AG04450 (cell line): Measurements from ENCODE around the gene COL5A1. TPM values are rescaled to one million over a fixed set of nuclear protein-coding genes. Genes with fewer than 3 reads are reported as not detected.

Experiments
- CTCF ChIA-PET: fragments of 300-600, 350-600 bp; formaldehyde crosslinking; extraction: SDS; loops from one replicate; lab custom pipeline; 2022; ENCODE audit warnings: antibody characterized with exemption, inconsistent platforms; lab: Charles Lee
- POLR2A ChIA-PET: fragments of 350-600 bp; formaldehyde crosslinking; extraction: SDS; loops from one replicate; lab custom pipeline; 2021; ENCODE audit warnings: antibody characterized with exemption, inconsistent platforms; lab: Yijun Ruan, JAX
- DNase-seq: peaks from one replicate; pipeline ENCODE4 v3.0.0-alpha.2; 2011; ENCODE audit warnings: low read depth, low spot score
- H3K27ac ChIP-seq: one replicate; pipeline ENCODE4 v1.5.1; 2012; ENCODE audit warnings: low read depth, low read length, control low read depth
- H3K27me3 ChIP-seq: one replicate; pipeline ENCODE4 v1.6.0; 2012; ENCODE audit warnings: low read length; ENCODE audit not compliant: control insufficient read depth, insufficient read depth
- H3K4me3 ChIP-seq: 2 replicates; pipeline ENCODE4 v1.5.1; 2011; ENCODE audit warnings: mild to moderate bottlenecking, low read depth, low read length, control low read depth
- H3K9me3 ChIP-seq: 2 replicates; pipeline ENCODE4 v1.5.1; 2012; ENCODE audit warnings: low read length; ENCODE audit not compliant: control insufficient read depth, insufficient read depth
- CTCF ChIP-seq: IDR thresholded peaks from 2 replicates; pipeline ENCODE4 v1.5.1; 2011; ENCODE audit warnings: low read depth, low read length, control low read depth, inconsistent platforms
- polyA plus RNA-seq: library from polyadenylated mRNA; depleted of rRNA; stranded (reverse); fragments of >200 nt; gene quantifications from 2 replicates; pipeline ENCODE4 v1.2.3, GENCODE V29; 2011; rRNA removed
- small RNA-seq: library from RNA; depleted of rRNA; stranded (forward); fragments of <200 nt; gene quantifications from one replicate; pipeline ENCODE3, GENCODE V24; 2012; ENCODE audit warnings: low read depth; ENCODE audit not compliant: insufficient read length

Gene COL5A1
- polyA plus RNA-seq, 1 experiment: 73.3 TPM

GRCh38 chr9:134892221-134892620 lies 250.6 kb downstream of the COL5A1 start:
- CTCF ChIA-PET: no interaction called here
- DNase-seq: no peak
- POLR2A ChIA-PET: no interaction called here
- H3K27ac ChIP-seq: no peak overlapping the region
- TF ChIP-seq CTCF: no peak
- no peak overlapping the region for H3K4me3 ChIP-seq
- H3K27me3 ChIP-seq: peaks cover 19% of the 10 kb centered on the region
- H3K9me3 ChIP-seq: peaks cover 12% of the 10 kb centered on the region

- ChIA-PET CTCF (no interaction called here), POLR2A (no interaction called here)
- H3K9me3 ChIP-seq: peaks cover 12% of the 10 kb centered on the region
- H3K27ac ChIP-seq: no peak overlapping the region
- no peak overlapping the region for H3K4me3 ChIP-seq
- no peak for TF ChIP-seq CTCF
- peaks cover 15% of the 10 kb centered on the region for H3K27me3 ChIP-seq
- DNase-seq: no peak
These were observed 251.3 kb downstream of the COL5A1 start for GRCh38 chr9:134892820-134893420.

Small RNA genes within 50 kb of the gene (small RNA-seq; reads per million reads assigned to genes)
- not detected for gene AL603650.1
- not detected for gene MIR3689A
- not detected for gene MIR3689B
- gene MIR3689C: not detected
- gene MIR3689D1: not detected
- gene MIR3689D2: not detected
- gene MIR3689E: not detected
- gene MIR3689F: not detected

Other genes with a start within 250 kb of the COL5A1 start
- gene FCN2, start 239.0 kb downstream of the COL5A1 start, polyA plus RNA-seq: not detected in 2 replicates